Endothelial cell of umbilical vein (primary cell): ENCODE measurements around the gene SAMSN1. TPM values are rescaled to one million over a fixed set of nuclear protein-coding genes. Genes with fewer than 3 reads are reported as not detected.

Experiments
- BruUV-seq: library from RNA; stranded (reverse); fragments of 400-500 nt; replicated peaks from 2 replicates; lab custom pipeline; 2021; lab: Mats Ljungman, UMichigan
- CTCF ChIA-PET: fragments of 300-600, 350-600 bp; sonication (Branson Sonifier 250); formaldehyde crosslinking; loops from one replicate; lab custom pipeline; 2021; ENCODE audit warnings: antibody characterized with exemption, inconsistent platforms; lab: Charles Lee
- POLR2A ChIA-PET: fragments of 300-600, 350-600 bp; sonication (Branson Sonifier 250); formaldehyde crosslinking; loops from one replicate; lab custom pipeline; 2021; ENCODE audit warnings: antibody characterized with exemption, inconsistent platforms; lab: Charles Lee
- DNase-seq: peaks from one replicate; pipeline ENCODE4 v3.0.0-alpha.2; 2011; ENCODE audit warnings: low read depth, low spot score
- FAIRE-seq: peaks from 2 replicates; lab custom pipeline; 2011; peaks lifted over from hg19 to GRCh38; lab: Jason Lieb, UNC
- H2AFZ ChIP-seq: 2 replicates; pipeline ENCODE4 v1.6.0; 2012; ENCODE audit warnings: low read depth, low read length, control low read depth, inconsistent platforms
- H3K27ac ChIP-seq: 2 replicates; pipeline ENCODE4 v1.5.1; 2011; ENCODE audit warnings: low read depth, mild to moderate bottlenecking, control low read depth, low read length, moderate library complexity; ENCODE audit not compliant: insufficient read depth
- H3K27me3 ChIP-seq, 2 experiments: 2 replicates each; pipeline versions ENCODE4 v1.6.0 to v1.6.1; 2011; ENCODE audit warnings: low read length in 2 of 2, mixed read lengths in 1 of 2; ENCODE audit not compliant: control insufficient read depth in 2 of 2, insufficient read depth in 2 of 2
- H3K36me3 ChIP-seq, 2 experiments: 2 replicates in 1 of 2; 3 replicates in 1 of 2; pipeline ENCODE4 v1.5.1; 2011; ENCODE audit warnings: low read length in 2 of 2, mild to moderate bottlenecking in 1 of 2, moderate library complexity in 1 of 2; ENCODE audit not compliant: control insufficient read depth in 2 of 2, insufficient read depth in 2 of 2; ENCODE audit errors: extremely low read depth in 1 of 2
- H3K4me1 ChIP-seq: 3 replicates; pipeline ENCODE4 v1.5.1; 2011; ENCODE audit warnings: mild to moderate bottlenecking, low read length; ENCODE audit not compliant: control insufficient read depth, insufficient read depth; ENCODE audit errors: extremely low read depth
- H3K4me2 ChIP-seq: 2 replicates; pipeline ENCODE4 v1.6.1; 2011; ENCODE audit warnings: low read length, control low read depth, mixed read lengths; ENCODE audit not compliant: insufficient read depth
- H3K4me3 ChIP-seq, 3 experiments: fragments of 200-600 bp in 1 of 3; sonication (generic), shearing (Covaris generic) in 1 of 3; replicated peaks in 1 of 3; 2 replicates each; pipeline ENCODE4 v1.5.1; 2011 to 2016; ENCODE audit warnings: control low read depth in 3 of 3, low read length in 3 of 3, mild to moderate bottlenecking in 2 of 3, inconsistent platforms in 1 of 3, low read depth in 1 of 3, moderate library complexity in 1 of 3; ENCODE audit not compliant: insufficient read depth in 1 of 3
- H3K79me2 ChIP-seq: 2 replicates; pipeline ENCODE4 v1.6.0; 2012; ENCODE audit warnings: low read length, inconsistent platforms; ENCODE audit not compliant: control insufficient read depth, insufficient read depth
- H3K9ac ChIP-seq: replicated peaks from 2 replicates; pipeline ENCODE3; 2011; ENCODE audit warnings: low read length, control low read depth; ENCODE audit not compliant: insufficient read depth; ENCODE audit errors: extremely low read depth
- H3K9me1 ChIP-seq: replicated peaks from 3 replicates; pipeline ENCODE4 v1.6.0; 2011; ENCODE audit warnings: mild to moderate bottlenecking, low read length; ENCODE audit not compliant: control insufficient read depth, insufficient read depth; ENCODE audit errors: extremely low read depth
- H3K9me3 ChIP-seq: replicated peaks from 2 replicates; pipeline ENCODE4 v1.5.1; 2012; ENCODE audit warnings: low read length, inconsistent platforms; ENCODE audit not compliant: control insufficient read depth, insufficient read depth
- H4K20me1 ChIP-seq: replicated peaks from 2 replicates; pipeline ENCODE3; 2011; ENCODE audit warnings: mild to moderate bottlenecking, low read length; ENCODE audit not compliant: control insufficient read depth, insufficient read depth; ENCODE audit errors: extremely low read depth
- EZH2 ChIP-seq: IDR thresholded peaks from 2 replicates; pipeline ENCODE4 v1.6.1; 2012; ENCODE audit warnings: borderline replicate concordance, low read depth, mild to moderate bottlenecking, moderate library complexity, low read length, inconsistent platforms; ENCODE audit not compliant: severe bottlenecking
- FOS ChIP-seq: IDR thresholded peaks from 2 replicates; pipeline ENCODE4 v1.6.1; 2011; ENCODE audit warnings: mild to moderate bottlenecking, low read length, moderate library complexity, borderline replicate concordance; ENCODE audit not compliant: insufficient read depth
- GATA2 ChIP-seq: IDR thresholded peaks from 2 replicates; pipeline ENCODE4 v1.7.0; 2011; ENCODE audit warnings: low read depth, mild to moderate bottlenecking, moderate library complexity, mixed read lengths, low read length; ENCODE audit not compliant: insufficient read length, insufficient read depth
- JUN ChIP-seq: IDR thresholded peaks from 2 replicates; pipeline ENCODE4 v1.6.1; 2011; ENCODE audit warnings: borderline replicate concordance, low read depth; ENCODE audit not compliant: insufficient read length, insufficient read depth
- MYC ChIP-seq: IDR thresholded peaks from one replicate; pipeline ENCODE4 v1.6.1; 2011; ENCODE audit warnings: mild to moderate bottlenecking, low read depth, low read length
- POLR2A ChIP-seq: IDR thresholded peaks from 2 replicates; pipeline ENCODE4 v1.6.1; 2012; ENCODE audit warnings: low read depth, mild to moderate bottlenecking, control low read depth, low read length
- POLR2AphosphoS5 ChIP-seq: IDR thresholded peaks from 2 replicates; pipeline ENCODE4 v1.6.1; 2012; ENCODE audit warnings: low read depth, mild to moderate bottlenecking, control low read depth, low read length, moderate library complexity; ENCODE audit not compliant: insufficient read depth
- dilution Hi-C: fragments of 300-500 bp; cut with MboI; formaldehyde crosslinking; loops from one replicate; pipeline ENCODE4 v1.15.0; 2019; ENCODE audit warnings: low sequenced_read_pairs; ENCODE audit not compliant: extremely low pct_ligation_motif_present
- intact Hi-C: fragments of 100-400 bp; cut with micrococcal nuclease; formaldehyde crosslinking; loops from one replicate; pipeline ENCODE4 v1.10.0; 2022
- polyA plus RNA-seq, 4 experiments: library from polyadenylated mRNA; depleted of rRNA in 3 of 4; stranded (reverse) in 3 of 4; unstranded in 1 of 4; fragments of >200 nt; gene quantifications; 2 replicates each; pipeline versions ENCODE4 v1.2.1 to v1.2.3, GENCODE V29; 2011 to 2012; ENCODE audit warnings: missing spikeins in 1 of 4
- total RNA-seq: library from RNA; stranded (reverse); gene quantifications from 2 replicates; pipeline ENCODE4 v1.2.3, GENCODE V29; 2021
- TF ChIP-seq, protein P1 (sequence below), 2 donors: IDR thresholded peaks; 1 replicate in 1 of 2; 2 replicates in 1 of 2; pipeline ENCODE4 v1.5.1; 2011; ENCODE audit warnings: low read length in 2 of 2, mild to moderate bottlenecking in 2 of 2, moderate library complexity in 2 of 2, control low read depth in 1 of 2, inconsistent platforms in 1 of 2, low read depth in 1 of 2; ENCODE audit not compliant: insufficient read depth in 1 of 2; ENCODE audit errors: extremely low read depth in 1 of 2
- TF ChIP-seq, protein P2 (sequence below): IDR thresholded peaks from 2 replicates; pipeline ENCODE4 v1.6.1; 2011; ENCODE audit not compliant: insufficient read depth, insufficient read length

The SAMSN1 gene
- total and polyA plus RNA-seq, 2 donors (not counting 3 experiments of a cell fraction or from before 2014, with no cell fraction given) = 2.5 to 5.3 TPM

DNA sequence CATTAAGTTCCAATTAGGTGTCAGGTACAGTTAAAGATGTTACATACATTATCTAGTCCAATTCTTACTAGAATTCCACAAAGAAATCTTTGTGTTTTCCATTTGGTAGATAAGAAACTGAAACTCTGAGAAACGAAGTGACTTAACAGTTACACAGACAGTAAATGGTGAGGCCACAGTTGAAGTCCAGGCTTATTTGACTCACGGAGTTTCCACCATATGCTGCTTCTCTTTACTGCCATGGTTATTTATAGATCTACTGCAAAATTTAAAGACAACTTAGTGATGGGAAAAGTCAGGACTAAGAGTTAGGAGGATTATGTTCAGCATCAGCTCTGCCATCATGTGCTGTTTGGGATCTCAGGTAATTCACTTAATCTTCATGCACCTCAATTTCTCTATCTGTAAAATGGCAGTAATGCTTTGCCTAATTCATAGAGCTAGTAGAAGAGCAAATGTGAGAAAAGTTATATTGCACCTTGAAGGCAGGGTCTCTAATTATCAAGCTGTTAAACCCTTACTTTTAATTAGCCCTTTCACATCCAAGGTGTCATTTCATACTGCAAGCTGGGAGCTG, 26.2 kb upstream of the SAMSN1 start:
- no peak for FAIRE-seq
- no peaks in the 10 kb centered on the region for H3K36me3 ChIP-seq
- H3K27me3 ChIP-seq = no peaks in the 10 kb centered on the region
- dilution Hi-C loops (no loop called here), intact Hi-C loops (no loop called here)
- H3K27ac ChIP-seq = no peak overlapping the region
- no peak overlapping the region for H2AFZ ChIP-seq
- H3K4me2 ChIP-seq = no peak overlapping the region
- H3K79me2 ChIP-seq = no peaks in the 10 kb centered on the region
- H4K20me1 ChIP-seq = no peaks in the 10 kb centered on the region
- H3K9me1 ChIP-seq = no peaks in the 10 kb centered on the region
- no TSS peak for BruUV-seq
- CTCF ChIA-PET = interaction anchor here (1.3 kb wide), 1 partner anchor 166 kb away, joined by 4 read pairs; no protein-coding TSS in a partner anchor
- H3K4me1 ChIP-seq = no peaks in the 10 kb centered on the region
- H3K4me3 ChIP-seq = no peak overlapping the region
- no peak for DNase-seq
- TF ChIP-seq JUN (no peak), POLR2AphosphoS5 (no peak), GATA2 (no peak), FOS (no peak), MYC (no peak)
- H3K9ac ChIP-seq = no peak overlapping the region
- H3K9me3 ChIP-seq = no peaks in the 10 kb centered on the region
- POLR2A ChIA-PET = no interaction called here

DNA sequence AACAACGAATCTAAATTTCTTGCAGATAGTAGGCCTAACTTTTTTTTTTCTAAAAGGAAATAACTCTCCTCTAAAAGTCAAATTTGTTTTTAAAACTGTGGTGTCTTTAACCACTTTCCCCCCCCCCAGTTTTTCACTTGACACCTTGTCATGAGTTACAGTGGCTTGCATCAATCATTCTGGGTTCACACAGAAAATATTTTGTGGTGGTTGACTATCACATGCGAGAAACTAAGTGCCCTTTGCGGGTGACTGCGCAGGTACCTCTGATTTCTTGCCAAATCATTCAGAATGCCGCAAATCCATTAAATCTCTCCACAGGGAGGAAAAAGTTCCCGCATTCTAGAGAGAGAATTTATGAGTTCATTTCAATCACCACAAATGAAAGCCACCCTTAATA, 23.8 kb upstream of the SAMSN1 start:
- intact Hi-C loops = no loop called here
- Histone ChIP-seq H3K9me1 (no peaks in the 10 kb centered on the region), H3K27me3 (no peaks in the 10 kb centered on the region), H3K27ac (no peak overlapping the region), H3K79me2 (no peaks in the 10 kb centered on the region), H2AFZ (no peak overlapping the region), H3K36me3 (no peaks in the 10 kb centered on the region), H3K4me3 (no peak overlapping the region), H3K4me1 (no peaks in the 10 kb centered on the region), H3K9me3 (no peaks in the 10 kb centered on the region), H3K4me2 (no peak overlapping the region), H3K9ac (no peak overlapping the region), H4K20me1 (no peaks in the 10 kb centered on the region)
- no peak for FAIRE-seq
- TF ChIP-seq JUN (no peak), FOS (no peak), GATA2 (no peak), EZH2 (no peak), POLR2AphosphoS5 (no peak), POLR2A (no peak)
- TF ChIP-seq, protein P1, sequence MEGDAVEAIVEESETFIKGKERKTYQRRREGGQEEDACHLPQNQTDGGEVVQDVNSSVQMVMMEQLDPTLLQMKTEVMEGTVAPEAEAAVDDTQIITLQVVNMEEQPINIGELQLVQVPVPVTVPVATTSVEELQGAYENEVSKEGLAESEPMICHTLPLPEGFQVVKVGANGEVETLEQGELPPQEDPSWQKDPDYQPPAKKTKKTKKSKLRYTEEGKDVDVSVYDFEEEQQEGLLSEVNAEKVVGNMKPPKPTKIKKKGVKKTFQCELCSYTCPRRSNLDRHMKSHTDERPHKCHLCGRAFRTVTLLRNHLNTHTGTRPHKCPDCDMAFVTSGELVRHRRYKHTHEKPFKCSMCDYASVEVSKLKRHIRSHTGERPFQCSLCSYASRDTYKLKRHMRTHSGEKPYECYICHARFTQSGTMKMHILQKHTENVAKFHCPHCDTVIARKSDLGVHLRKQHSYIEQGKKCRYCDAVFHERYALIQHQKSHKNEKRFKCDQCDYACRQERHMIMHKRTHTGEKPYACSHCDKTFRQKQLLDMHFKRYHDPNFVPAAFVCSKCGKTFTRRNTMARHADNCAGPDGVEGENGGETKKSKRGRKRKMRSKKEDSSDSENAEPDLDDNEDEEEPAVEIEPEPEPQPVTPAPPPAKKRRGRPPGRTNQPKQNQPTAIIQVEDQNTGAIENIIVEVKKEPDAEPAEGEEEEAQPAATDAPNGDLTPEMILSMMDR (IDR thresholded peaks at IDR 0.05; ENCODE audit: extremely low read depth in 1 of 2, insufficient read depth in 1 of 2, low read depth in 1 of 2, low read length in 2 of 2) = no peak
- TF ChIP-seq, protein P2, sequence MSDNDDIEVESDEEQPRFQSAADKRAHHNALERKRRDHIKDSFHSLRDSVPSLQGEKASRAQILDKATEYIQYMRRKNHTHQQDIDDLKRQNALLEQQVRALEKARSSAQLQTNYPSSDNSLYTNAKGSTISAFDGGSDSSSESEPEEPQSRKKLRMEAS = no peak
- CTCF ChIA-PET = no interaction called here
- DNase-seq = no peak
- dilution Hi-C loops = no loop called here
- BruUV-seq = no TSS peak
- POLR2A ChIA-PET = no interaction called here
